SK-N-SH treated with all-trans-retinoic acid at 6 μM for 48 hours (cell line): ENCODE measurements around the gene CHST8.

ENCODE experiments used
- ATAC-seq: fragments of 200-7000 bp; cut with Tn5 transposase; 3 replicates; pipeline ENCODE4 v1.9.1; 2020; ENCODE audit warnings: mild to moderate bottlenecking, moderate library complexity
- ARNTL ChIP-seq: fragments of 450-650 bp; formaldehyde crosslinking; IDR thresholded peaks from 2 replicates; pipeline ENCODE4 v1.5.0; 2020; ENCODE audit warnings: low read depth, mild to moderate bottlenecking, moderate library complexity, borderline replicate concordance
- BACH2 ChIP-seq: fragments of 250-450 bp; sonication (Bioruptor Pico); IDR thresholded peaks from 2 replicates; pipeline ENCODE4 v1.9.0; 2021; ENCODE audit warnings: mild to moderate bottlenecking, borderline replicate concordance
- CSDC2 ChIP-seq: fragments of 250-450 bp; sonication (Bioruptor Pico); IDR thresholded peaks from 2 replicates; pipeline ENCODE4 v1.5.0; 2020; ENCODE audit warnings: mild to moderate bottlenecking, moderate library complexity
- CSRNP3 ChIP-seq: fragments of 250-450 bp; sonication (Bioruptor Pico); IDR thresholded peaks from 2 replicates; pipeline ENCODE4 v1.5.1; 2021; ENCODE audit warnings: mild to moderate bottlenecking, moderate library complexity
- ESRRG ChIP-seq: fragments of 250-450 bp; sonication (Bioruptor Pico); IDR thresholded peaks from 2 replicates; pipeline ENCODE4 v1.6.1; 2021; ENCODE audit warnings: mild to moderate bottlenecking
- GLIS3 ChIP-seq: fragments of 250-450 bp; sonication (Bioruptor Pico); IDR thresholded peaks from 2 replicates; pipeline ENCODE4 v1.5.0; 2020; ENCODE audit warnings: mild to moderate bottlenecking, moderate library complexity
- ISL1 ChIP-seq: fragments of 250-450 bp; sonication (Bioruptor Pico); IDR thresholded peaks from 2 replicates; pipeline ENCODE4 v2.1.2; 2022; ENCODE audit warnings: mild to moderate bottlenecking, moderate library complexity
- PPARA ChIP-seq: fragments of 250-450 bp; sonication (Bioruptor Pico); IDR thresholded peaks from 2 replicates; pipeline ENCODE4 v1.5.0; 2020; ENCODE audit warnings: mild to moderate bottlenecking, borderline replicate concordance
- RARB ChIP-seq: fragments of 250-450 bp; sonication (Bioruptor Pico); IDR thresholded peaks from 2 replicates; pipeline ENCODE4 v1.8.0; 2021; ENCODE audit warnings: mild to moderate bottlenecking, moderate library complexity
- SNAI2 ChIP-seq: fragments of 250-450 bp; sonication (Bioruptor Pico); IDR thresholded peaks from 2 replicates; pipeline ENCODE4 v1.5.0; 2020; ENCODE audit warnings: mild to moderate bottlenecking, moderate library complexity
- TCF4 ChIP-seq: fragments of 250-450 bp; sonication (Bioruptor Pico); IDR thresholded peaks from 2 replicates; pipeline ENCODE4 v1.8.0; 2021; ENCODE audit warnings: mild to moderate bottlenecking, moderate library complexity, borderline replicate concordance
- TOX ChIP-seq: fragments of 250-450 bp; sonication (Bioruptor Pico); IDR thresholded peaks from 2 replicates; pipeline ENCODE4 v1.8.0; 2021; ENCODE audit warnings: mild to moderate bottlenecking, moderate library complexity, borderline replicate concordance
- TSHZ2 ChIP-seq: fragments of 250-450 bp; sonication (Bioruptor Pico); IDR thresholded peaks from 2 replicates; pipeline ENCODE4 v1.5.0; 2020; ENCODE audit warnings: mild to moderate bottlenecking, moderate library complexity
- ZC3H10 ChIP-seq: fragments of 250-450 bp; sonication (Bioruptor Pico); IDR thresholded peaks from 2 replicates; pipeline ENCODE4 v1.5.1; 2021; ENCODE audit warnings: mild to moderate bottlenecking, moderate library complexity
- ZFP3 ChIP-seq: fragments of 250-450 bp; sonication (Bioruptor Pico); IDR thresholded peaks from 2 replicates; pipeline ENCODE4 v1.5.0; 2020; ENCODE audit warnings: mild to moderate bottlenecking, moderate library complexity
- ZFP30 ChIP-seq: fragments of 450-650 bp; formaldehyde crosslinking; IDR thresholded peaks from 2 replicates; pipeline ENCODE4 v1.5.0; 2022; ENCODE audit warnings: mild to moderate bottlenecking, moderate library complexity
- ZNF565 ChIP-seq: fragments of 450-650 bp; formaldehyde crosslinking; conservative IDR thresholded peaks from 2 replicates; pipeline ENCODE4 v1.5.0; 2020; ENCODE audit warnings: low read depth, mild to moderate bottlenecking, moderate library complexity
- ZNF70 ChIP-seq: fragments of 450-650 bp; formaldehyde crosslinking; IDR thresholded peaks from 2 replicates; pipeline ENCODE4 v1.5.0; 2020; ENCODE audit warnings: mild to moderate bottlenecking, moderate library complexity
- ZNF8 ChIP-seq: fragments of 450-650 bp; formaldehyde crosslinking; IDR thresholded peaks from 2 replicates; pipeline ENCODE4 v1.5.0; 2020; ENCODE audit warnings: mild to moderate bottlenecking, moderate library complexity
- TF ChIP-seq, protein P1 (sequence below): fragments of 250-450 bp; sonication (Bioruptor Pico); IDR thresholded peaks from 2 replicates; pipeline ENCODE4 v1.8.0; 2020; ENCODE audit warnings: mild to moderate bottlenecking, moderate library complexity, borderline replicate concordance
- TF ChIP-seq, protein P2 (sequence below): fragments of 250-450 bp; sonication (Bioruptor Pico); IDR thresholded peaks from 2 replicates; pipeline ENCODE4 v1.5.1; 2020; ENCODE audit warnings: low read depth, mild to moderate bottlenecking, moderate library complexity

The CHST8 gene

DNA sequence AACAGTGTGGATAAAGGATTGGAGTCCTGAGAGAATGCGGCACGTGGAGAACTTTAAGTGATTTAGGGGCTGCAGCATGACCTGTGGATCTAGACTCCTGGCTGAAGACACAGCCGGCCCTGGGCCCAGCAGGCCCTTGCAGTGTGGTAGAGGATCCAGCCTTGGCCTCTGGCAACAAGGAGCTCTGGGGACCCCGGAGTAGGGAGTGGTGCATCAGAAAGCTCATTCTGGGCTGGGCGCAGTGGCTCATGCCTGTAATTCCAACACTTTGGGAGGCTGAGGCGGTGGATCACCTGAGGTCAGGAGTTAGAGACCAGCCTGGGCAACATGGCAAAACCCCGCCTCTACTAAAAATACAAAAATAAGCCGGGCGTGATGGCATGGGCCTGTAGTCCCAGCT, 76.0 kb downstream of the CHST8 start:
- no peak for ATAC-seq
- TF ChIP-seq CSDC2 (CRISPR knock-in tag): no peak

DNA sequence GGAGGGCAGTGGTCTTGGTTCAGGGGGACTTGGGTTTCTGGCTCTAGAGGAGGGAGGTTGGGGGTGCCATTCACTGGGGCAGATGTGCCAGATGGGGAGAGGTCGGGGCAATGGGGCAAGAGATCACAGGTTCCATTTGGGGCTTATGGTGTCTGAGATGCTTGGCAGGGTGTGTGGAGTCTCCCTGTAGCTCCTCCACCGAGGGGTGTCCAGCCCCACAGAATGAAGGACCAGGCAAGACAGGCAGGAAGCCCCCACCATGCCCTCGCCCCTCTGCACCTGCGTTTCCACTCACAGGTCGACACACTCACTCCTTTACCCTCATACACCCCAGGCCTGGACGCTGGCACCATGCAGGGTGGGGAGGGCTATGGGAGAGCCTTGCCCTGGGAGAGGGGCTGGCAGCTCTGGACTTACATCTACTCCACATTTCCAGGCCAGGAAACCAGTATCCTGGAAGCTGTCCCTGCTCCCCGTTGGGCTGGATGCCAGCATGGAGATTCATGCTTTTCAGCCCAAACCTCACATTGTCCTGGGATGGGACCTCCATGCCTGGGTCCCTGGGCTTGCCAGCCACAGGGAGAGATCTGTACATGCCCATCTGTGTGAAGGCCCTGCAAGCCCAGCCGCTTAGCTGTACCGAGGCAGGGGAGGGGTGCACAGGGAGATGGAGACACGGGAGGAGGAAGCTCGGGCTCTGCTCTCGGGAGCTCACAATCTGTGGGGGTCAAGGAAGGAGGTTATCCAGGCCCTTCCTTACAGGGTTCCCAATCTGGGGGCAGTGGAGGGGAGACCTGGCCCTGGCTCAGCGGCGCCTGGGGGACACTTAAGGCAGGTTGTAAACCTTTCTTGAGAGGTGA, 77.1 kb downstream of the CHST8 start:
- TF ChIP-seq GLIS3 (CRISPR knock-in tag): no peak
- no peak for TF ChIP-seq ARNTL (CRISPR knock-in tag)
- no peak for TF ChIP-seq RARB
- TF ChIP-seq ZNF70 (CRISPR knock-in tag): no peak
- no peak for TF ChIP-seq SNAI2
- TF ChIP-seq ZFP3: no peak
- no peak for TF ChIP-seq ESRRG (CRISPR knock-in tag)
- TF ChIP-seq ZC3H10 (CRISPR knock-in tag): no peak
- TF ChIP-seq, protein P1, sequence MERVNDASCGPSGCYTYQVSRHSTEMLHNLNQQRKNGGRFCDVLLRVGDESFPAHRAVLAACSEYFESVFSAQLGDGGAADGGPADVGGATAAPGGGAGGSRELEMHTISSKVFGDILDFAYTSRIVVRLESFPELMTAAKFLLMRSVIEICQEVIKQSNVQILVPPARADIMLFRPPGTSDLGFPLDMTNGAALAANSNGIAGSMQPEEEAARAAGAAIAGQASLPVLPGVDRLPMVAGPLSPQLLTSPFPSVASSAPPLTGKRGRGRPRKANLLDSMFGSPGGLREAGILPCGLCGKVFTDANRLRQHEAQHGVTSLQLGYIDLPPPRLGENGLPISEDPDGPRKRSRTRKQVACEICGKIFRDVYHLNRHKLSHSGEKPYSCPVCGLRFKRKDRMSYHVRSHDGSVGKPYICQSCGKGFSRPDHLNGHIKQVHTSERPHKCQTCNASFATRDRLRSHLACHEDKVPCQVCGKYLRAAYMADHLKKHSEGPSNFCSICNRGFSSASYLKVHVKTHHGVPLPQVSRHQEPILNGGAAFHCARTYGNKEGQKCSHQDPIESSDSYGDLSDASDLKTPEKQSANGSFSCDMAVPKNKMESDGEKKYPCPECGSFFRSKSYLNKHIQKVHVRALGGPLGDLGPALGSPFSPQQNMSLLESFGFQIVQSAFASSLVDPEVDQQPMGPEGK (CRISPR knock-in tag): no peak
- TF ChIP-seq PPARA (CRISPR knock-in tag): no peak
- TF ChIP-seq ZNF565: no peak
- no peak for ATAC-seq

DNA sequence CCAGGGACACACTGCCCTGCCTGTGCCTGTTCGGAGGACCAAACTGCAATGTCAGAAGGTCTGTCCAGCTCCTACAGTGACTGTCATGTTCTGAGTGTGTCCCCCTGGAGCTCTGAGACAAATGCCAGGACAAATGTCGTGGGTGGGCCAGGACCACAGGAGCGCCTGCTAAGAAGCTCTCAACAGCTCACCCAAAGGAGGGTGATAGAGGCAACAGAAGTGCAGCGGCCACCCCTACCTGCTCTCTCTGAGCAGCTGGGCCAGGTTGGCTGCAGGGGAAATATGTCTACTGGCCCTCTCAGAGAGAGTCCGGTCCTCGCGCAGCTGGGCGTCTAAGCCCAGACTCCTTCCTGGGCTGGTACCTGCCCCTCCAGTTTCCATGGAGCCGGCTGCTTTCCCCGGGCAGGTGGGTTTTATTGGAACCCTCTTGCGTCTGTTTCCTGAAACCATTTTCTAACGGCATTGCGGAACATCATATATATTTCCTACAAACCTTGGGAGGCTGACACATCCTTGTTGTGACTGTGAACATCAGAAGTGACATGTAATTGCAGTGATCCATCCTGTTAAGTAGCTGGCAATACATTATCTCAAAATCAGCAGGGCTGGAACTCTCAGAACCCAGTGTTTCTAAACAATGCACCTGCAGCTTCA, 78.1 kb downstream of the CHST8 start:
- ATAC-seq: no peak
- no peak for TF ChIP-seq ZNF8
- no peak for TF ChIP-seq ZC3H10 (CRISPR knock-in tag)
- no peak for TF ChIP-seq ARNTL (CRISPR knock-in tag)
- TF ChIP-seq CSRNP3 (CRISPR knock-in tag): no peak
- TF ChIP-seq ESRRG (CRISPR knock-in tag): no peak
- TF ChIP-seq TSHZ2 (CRISPR knock-in tag): no peak
- TF ChIP-seq CSDC2 (CRISPR knock-in tag): no peak
- TF ChIP-seq ZFP30 (CRISPR knock-in tag): no peak
- no peak for TF ChIP-seq ZNF70 (CRISPR knock-in tag)
- TF ChIP-seq BACH2 (CRISPR knock-in tag): no peak
- TF ChIP-seq, protein P1 (CRISPR knock-in tag): no peak

DNA sequence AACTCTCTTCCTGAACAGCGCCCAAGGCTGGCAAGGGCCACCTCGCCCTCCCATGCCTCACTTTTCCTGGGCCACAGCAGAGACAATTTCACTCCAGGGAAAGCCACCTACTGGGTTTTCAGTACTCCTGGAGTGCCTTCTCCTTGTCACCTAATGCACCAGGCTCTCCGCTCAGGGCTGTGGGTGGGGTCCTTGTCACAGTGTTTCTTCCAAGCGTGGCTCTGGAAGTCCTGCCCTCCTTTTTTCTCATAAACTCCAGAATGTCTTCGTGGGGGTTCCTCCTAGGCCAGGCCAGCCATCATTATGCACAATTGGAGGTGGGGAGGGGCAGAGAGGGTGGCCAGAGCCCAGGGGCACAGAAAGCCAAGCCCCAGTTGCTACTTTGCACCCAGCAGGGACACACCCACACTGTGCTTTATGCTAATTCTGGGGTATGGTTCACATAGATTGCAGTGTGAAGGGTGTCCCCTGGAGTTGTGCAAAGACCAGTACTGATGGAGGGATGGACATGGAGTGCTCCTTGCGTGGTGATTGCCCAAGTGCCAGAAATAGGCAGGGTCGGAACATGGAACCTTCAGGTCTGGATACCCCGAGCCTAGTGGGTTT, 78.8 kb downstream of the CHST8 start:
- no peak for TF ChIP-seq CSRNP3 (CRISPR knock-in tag)
- no peak for TF ChIP-seq ESRRG (CRISPR knock-in tag)
- TF ChIP-seq TOX (CRISPR knock-in tag): no peak
- no peak for TF ChIP-seq GLIS3 (CRISPR knock-in tag)
- no peak for TF ChIP-seq TCF4 (CRISPR knock-in tag)
- TF ChIP-seq ZFP30 (CRISPR knock-in tag): no peak
- TF ChIP-seq BACH2 (CRISPR knock-in tag): no peak
- TF ChIP-seq ISL1 (CRISPR knock-in tag): no peak
- TF ChIP-seq, protein P2, sequence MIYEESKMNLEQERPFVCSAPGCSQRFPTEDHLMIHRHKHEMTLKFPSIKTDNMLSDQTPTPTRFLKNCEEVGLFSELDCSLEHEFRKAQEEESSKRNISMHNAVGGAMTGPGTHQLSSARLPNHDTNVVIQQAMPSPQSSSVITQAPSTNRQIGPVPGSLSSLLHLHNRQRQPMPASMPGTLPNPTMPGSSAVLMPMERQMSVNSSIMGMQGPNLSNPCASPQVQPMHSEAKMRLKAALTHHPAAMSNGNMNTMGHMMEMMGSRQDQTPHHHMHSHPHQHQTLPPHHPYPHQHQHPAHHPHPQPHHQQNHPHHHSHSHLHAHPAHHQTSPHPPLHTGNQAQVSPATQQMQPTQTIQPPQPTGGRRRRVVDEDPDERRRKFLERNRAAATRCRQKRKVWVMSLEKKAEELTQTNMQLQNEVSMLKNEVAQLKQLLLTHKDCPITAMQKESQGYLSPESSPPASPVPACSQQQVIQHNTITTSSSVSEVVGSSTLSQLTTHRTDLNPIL (CRISPR knock-in tag): no peak
- TF ChIP-seq ZNF8: no peak
- TF ChIP-seq, all 23 proteins: peak for 0
- no peak for ATAC-seq
